HCT116 (cell line): Measurements from ENCODE around the gene SMARCA5. TPM values are rescaled to one million over a fixed set of nuclear protein-coding genes. Genes with fewer than 3 reads are reported as not detected.

Experiments used
- ATAC-seq: fragments of 200-7000 bp; cut with Tn5 transposase; 2 replicates; pipeline ENCODE4 v1.9.1; 2020; ENCODE audit warnings: mild to moderate bottlenecking, moderate library complexity
- BruUV-seq: library from RNA; stranded (reverse); fragments of 400-500 nt; replicated peaks from 2 replicates; lab custom pipeline; 2021; lab: Mats Ljungman, UMichigan
- CTCF ChIA-PET: fragments of 300-600 bp; sonication (Branson Sonifier 250); formaldehyde crosslinking; loops from one replicate; lab custom pipeline; 2021; ENCODE audit warnings: antibody characterized with exemption; lab: Charles Lee
- POLR2A ChIA-PET: fragments of 300-600, 350-600 bp; sonication (Branson Sonifier 250); formaldehyde crosslinking; loops from one replicate; lab custom pipeline; 2021; ENCODE audit warnings: antibody characterized with exemption; lab: Charles Lee
- RAD21 ChIA-PET, 2 experiments: fragments of 300-600 bp; sonication (Branson Sonifier 250); formaldehyde crosslinking; loops; one replicate each; lab custom pipeline; 2023; ENCODE audit warnings: low total read pairs in 2 of 2; ENCODE audit not compliant: uncharacterized antibody in 2 of 2, unreplicated experiment in 2 of 2, low non-redundant PET in 1 of 2; lab: Charles Lee
- DNase-seq: peaks from one replicate; pipeline ENCODE4 v3.0.0-alpha.2; 2010; ENCODE audit warnings: low read depth, low spot score
- H2AFZ ChIP-seq: fragments of 200-600 bp; shearing (Covaris generic), sonication (generic); 2 replicates; pipeline ENCODE4 v1.6.1; 2017; ENCODE audit warnings: low read depth, mixed run types, mixed read lengths, antibody characterized with exemption, low read length; ENCODE audit not compliant: poor library complexity, severe bottlenecking
- H3K27ac ChIP-seq: 2 replicates; pipeline ENCODE4 v1.5.1; 2012; ENCODE audit warnings: low read depth, low read length
- H3K27me3 ChIP-seq: fragments of 200-600 bp; sonication (generic); 2 replicates; pipeline ENCODE4 v1.6.1; 2016; ENCODE audit warnings: mixed run types, low read length, mixed read lengths; ENCODE audit not compliant: insufficient read depth
- H3K36me3 ChIP-seq, 2 experiments: fragments of 200-500 bp in 1 of 2; fragments of 200-600 bp in 1 of 2; sonication (Bioruptor generic) in 1 of 2; sonication (generic) in 1 of 2; 2 replicates each; pipeline versions ENCODE4 v1.5.1 to v1.6.1; 2014 to 2016; ENCODE audit warnings: low read length in 2 of 2, inconsistent platforms in 1 of 2, mixed read lengths in 1 of 2, mixed run types in 1 of 2; ENCODE audit not compliant: insufficient read depth in 2 of 2, control insufficient read depth in 1 of 2
- H3K4me1 ChIP-seq, 2 experiments: fragments of 200-600 bp in 1 of 2; sonication (generic) in 1 of 2; 2 replicates each; pipeline versions ENCODE4 v1.5.1 to v1.6.1; 2012 to 2017; ENCODE audit warnings: low read length in 2 of 2, inconsistent platforms in 1 of 2, mild to moderate bottlenecking in 1 of 2, mixed read lengths in 1 of 2, mixed run types in 1 of 2, moderate library complexity in 1 of 2; ENCODE audit not compliant: insufficient read depth in 2 of 2, control insufficient read depth in 1 of 2
- H3K4me2 ChIP-seq: fragments of 200-600 bp; sonication (generic); 2 replicates; pipeline ENCODE4 v1.6.1; 2017; ENCODE audit warnings: mixed run types, low read length, mixed read lengths
- H3K4me3 ChIP-seq, 2 experiments: fragments of 200-600 bp in 1 of 2; sonication (generic) in 1 of 2; replicated peaks in 1 of 2; 2 replicates each; pipeline ENCODE4 v1.5.1; 2011 to 2016; ENCODE audit warnings: low read length in 2 of 2, control low read depth in 1 of 2, low read depth in 1 of 2, mild to moderate bottlenecking in 1 of 2, mixed read lengths in 1 of 2, mixed run types in 1 of 2
- H3K79me2 ChIP-seq: fragments of 200-600 bp; sonication (generic); 2 replicates; pipeline ENCODE4 v1.6.1; 2017; ENCODE audit warnings: mild to moderate bottlenecking, mixed run types, low read length, moderate library complexity, mixed read lengths; ENCODE audit not compliant: insufficient read depth
- H3K9ac ChIP-seq: fragments of 200-600 bp; sonication (generic); 2 replicates; pipeline ENCODE4 v1.6.1; 2016; ENCODE audit warnings: low read length, mixed read lengths
- H3K9me2 ChIP-seq: fragments of 200-600 bp; sonication (generic), shearing (Covaris generic); 2 replicates; pipeline ENCODE4 v1.6.1; 2017; ENCODE audit warnings: mixed run types, mild to moderate bottlenecking, moderate library complexity; ENCODE audit not compliant: insufficient read depth
- H3K9me3 ChIP-seq, 2 experiments: fragments of 200-500 bp in 1 of 2; fragments of 200-600 bp in 1 of 2; sonication (Bioruptor generic) in 1 of 2; sonication (generic) in 1 of 2; 2 replicates each; pipeline ENCODE4 v1.6.1; 2014 to 2017; ENCODE audit warnings: low read length in 2 of 2, mixed read lengths in 2 of 2, inconsistent platforms in 1 of 2, low read depth in 1 of 2, mild to moderate bottlenecking in 1 of 2, mixed run types in 1 of 2, moderate library complexity in 1 of 2; ENCODE audit not compliant: control insufficient read depth in 1 of 2, insufficient read depth in 1 of 2
- H4K20me1 ChIP-seq: fragments of 200-600 bp; sonication (generic), shearing (Covaris generic); 2 replicates; pipeline ENCODE4 v1.6.1; 2017; ENCODE audit warnings: mixed run types, mild to moderate bottlenecking, moderate library complexity; ENCODE audit not compliant: insufficient read depth
- CBX3 ChIP-seq: IDR thresholded peaks from 2 replicates; pipeline ENCODE4 v1.6.1; 2012; ENCODE audit warnings: low read depth
- EGR1 ChIP-seq: IDR thresholded peaks from 2 replicates; pipeline ENCODE4 v1.6.1; 2012; ENCODE audit warnings: low read depth
- EZH2 ChIP-seq: fragments of 200-600 bp; sonication (generic); IDR thresholded peaks from 2 replicates; pipeline ENCODE4 v1.6.1; 2017; ENCODE audit warnings: antibody characterized with exemption, mixed run types
- EZH2phosphoT487 ChIP-seq: fragments of 200-600 bp; IDR thresholded peaks from 2 replicates; pipeline ENCODE4 v1.6.1; 2018; ENCODE audit warnings: antibody characterized with exemption, borderline replicate concordance
- FOSL1 ChIP-seq: IDR thresholded peaks from 2 replicates; pipeline ENCODE4 v1.6.1; 2012; ENCODE audit warnings: low read depth
- JUND ChIP-seq: IDR thresholded peaks from 2 replicates; pipeline ENCODE4 v1.6.1; 2012
- RAD21 ChIP-seq: IDR thresholded peaks from 2 replicates; pipeline ENCODE4 v1.6.1; 2012; ENCODE audit warnings: low read depth, mild to moderate bottlenecking
- SIN3A ChIP-seq: IDR thresholded peaks from 2 replicates; pipeline ENCODE4 v1.6.1; 2012; ENCODE audit warnings: low read depth
- SP1 ChIP-seq: IDR thresholded peaks from 2 replicates; pipeline ENCODE4 v1.6.1; 2012; ENCODE audit warnings: low read depth
- SRF ChIP-seq: IDR thresholded peaks from 2 replicates; pipeline ENCODE4 v1.6.1; 2012; ENCODE audit warnings: low read depth
- TCF7L2 ChIP-seq: IDR thresholded peaks from 2 replicates; pipeline ENCODE4 v1.7.0; 2011; ENCODE audit warnings: borderline replicate concordance, inconsistent platforms; ENCODE audit not compliant: insufficient read depth, insufficient read length; ENCODE audit errors: extremely low read depth
- ZFX ChIP-seq: fragments of 450-650 bp; IDR thresholded peaks from 2 replicates; pipeline ENCODE4 v1.6.1; 2017
- ZNF274 ChIP-seq: fragments of 200-500 bp; sonication (Bioruptor generic); IDR thresholded peaks from 2 replicates; pipeline ENCODE4 v1.6.1; 2014; ENCODE audit warnings: mild to moderate bottlenecking, low read depth, low read length, inconsistent platforms
- intact Hi-C: fragments of 100-400 bp; cut with micrococcal nuclease; formaldehyde crosslinking; loops from 2 replicates; pipeline ENCODE4 v1.10.0; 2022
- total RNA-seq: library from RNA; stranded (reverse); gene quantifications from one replicate; pipeline ENCODE4 v1.2.1, GENCODE V29; 2021; ENCODE audit not compliant: unreplicated experiment
- TF ChIP-seq, protein P1 (sequence below): IDR thresholded peaks from 2 replicates; pipeline ENCODE4 v1.6.1; 2012
- TF ChIP-seq, protein P2 (sequence below): IDR thresholded peaks from 2 replicates; pipeline ENCODE4 v1.6.1; 2011; ENCODE audit warnings: mild to moderate bottlenecking, low read length, moderate library complexity; ENCODE audit not compliant: insufficient replicate concordance; ENCODE audit errors: extremely low read depth
- TF ChIP-seq, protein P3 (sequence below): IDR thresholded peaks from 2 replicates; pipeline ENCODE4 v1.6.1; 2012
- TF ChIP-seq, protein P4 (sequence below), 3 experiments: fragments of 200-600 bp in 1 of 3; sonication (generic) in 1 of 3; IDR thresholded peaks in 2 of 3; conservative IDR thresholded peaks in 1 of 3; 2 replicates each; pipeline ENCODE4 v1.5.1; 2012 to 2017; ENCODE audit warnings: low read depth in 2 of 3, low read length in 2 of 3, antibody characterized with exemption in 1 of 3, borderline replicate concordance in 1 of 3, control low read depth in 1 of 3, mild to moderate bottlenecking in 1 of 3, mixed read lengths in 1 of 3, mixed run types in 1 of 3, moderate library complexity in 1 of 3; ENCODE audit not compliant: insufficient read depth in 1 of 3

Gene SMARCA5
- total RNA-seq, 1 experiment from 2014 or later = 61.2 TPM

DNA sequence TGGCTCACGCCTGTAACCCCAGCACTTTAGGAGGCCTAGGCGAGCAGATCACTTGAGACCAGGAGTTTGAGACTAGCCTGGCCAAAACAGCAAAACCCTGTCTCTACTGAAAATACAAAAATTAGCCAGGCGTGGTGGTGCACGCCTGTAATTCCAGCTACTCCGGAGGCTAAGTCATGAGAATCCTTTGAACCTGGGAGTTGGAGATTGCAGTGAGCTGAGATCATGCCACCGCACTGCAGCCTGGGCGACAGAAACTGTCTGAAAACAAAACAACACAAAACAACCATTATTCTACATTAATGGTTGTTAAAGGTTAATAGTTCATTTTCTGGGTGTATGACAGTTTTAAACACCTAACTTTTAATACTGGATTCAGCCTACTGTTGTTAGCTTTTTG is 1.6 kb upstream of the SMARCA5 start:
- H3K36me3 ChIP-seq = no peaks in the 10 kb centered on the region
- intact Hi-C loops = no loop called here
- POLR2A ChIA-PET = no interaction called here
- TF ChIP-seq SP1 (no peak), FOSL1 (no peak), JUND (no peak), ZFX (no peak), RAD21 (no peak), ZNF274 (no peak), SRF (no peak), EZH2phosphoT487 (no peak), EZH2 (no peak), TCF7L2 (no peak), CBX3 (no peak), EGR1 (no peak), SIN3A (no peak)
- TF ChIP-seq, protein P1, sequence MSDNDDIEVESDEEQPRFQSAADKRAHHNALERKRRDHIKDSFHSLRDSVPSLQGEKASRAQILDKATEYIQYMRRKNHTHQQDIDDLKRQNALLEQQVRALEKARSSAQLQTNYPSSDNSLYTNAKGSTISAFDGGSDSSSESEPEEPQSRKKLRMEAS = no peak
- TF ChIP-seq, protein P2, sequence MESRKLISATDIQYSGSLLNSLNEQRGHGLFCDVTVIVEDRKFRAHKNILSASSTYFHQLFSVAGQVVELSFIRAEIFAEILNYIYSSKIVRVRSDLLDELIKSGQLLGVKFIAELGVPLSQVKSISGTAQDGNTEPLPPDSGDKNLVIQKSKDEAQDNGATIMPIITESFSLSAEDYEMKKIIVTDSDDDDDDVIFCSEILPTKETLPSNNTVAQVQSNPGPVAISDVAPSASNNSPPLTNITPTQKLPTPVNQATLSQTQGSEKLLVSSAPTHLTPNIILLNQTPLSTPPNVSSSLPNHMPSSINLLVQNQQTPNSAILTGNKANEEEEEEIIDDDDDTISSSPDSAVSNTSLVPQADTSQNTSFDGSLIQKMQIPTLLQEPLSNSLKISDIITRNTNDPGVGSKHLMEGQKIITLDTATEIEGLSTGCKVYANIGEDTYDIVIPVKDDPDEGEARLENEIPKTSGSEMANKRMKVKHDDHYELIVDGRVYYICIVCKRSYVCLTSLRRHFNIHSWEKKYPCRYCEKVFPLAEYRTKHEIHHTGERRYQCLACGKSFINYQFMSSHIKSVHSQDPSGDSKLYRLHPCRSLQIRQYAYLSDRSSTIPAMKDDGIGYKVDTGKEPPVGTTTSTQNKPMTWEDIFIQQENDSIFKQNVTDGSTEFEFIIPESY = no peak
- TF ChIP-seq, protein P3, sequence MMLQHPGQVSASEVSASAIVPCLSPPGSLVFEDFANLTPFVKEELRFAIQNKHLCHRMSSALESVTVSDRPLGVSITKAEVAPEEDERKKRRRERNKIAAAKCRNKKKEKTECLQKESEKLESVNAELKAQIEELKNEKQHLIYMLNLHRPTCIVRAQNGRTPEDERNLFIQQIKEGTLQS = no peak
- TF ChIP-seq, protein P4, sequence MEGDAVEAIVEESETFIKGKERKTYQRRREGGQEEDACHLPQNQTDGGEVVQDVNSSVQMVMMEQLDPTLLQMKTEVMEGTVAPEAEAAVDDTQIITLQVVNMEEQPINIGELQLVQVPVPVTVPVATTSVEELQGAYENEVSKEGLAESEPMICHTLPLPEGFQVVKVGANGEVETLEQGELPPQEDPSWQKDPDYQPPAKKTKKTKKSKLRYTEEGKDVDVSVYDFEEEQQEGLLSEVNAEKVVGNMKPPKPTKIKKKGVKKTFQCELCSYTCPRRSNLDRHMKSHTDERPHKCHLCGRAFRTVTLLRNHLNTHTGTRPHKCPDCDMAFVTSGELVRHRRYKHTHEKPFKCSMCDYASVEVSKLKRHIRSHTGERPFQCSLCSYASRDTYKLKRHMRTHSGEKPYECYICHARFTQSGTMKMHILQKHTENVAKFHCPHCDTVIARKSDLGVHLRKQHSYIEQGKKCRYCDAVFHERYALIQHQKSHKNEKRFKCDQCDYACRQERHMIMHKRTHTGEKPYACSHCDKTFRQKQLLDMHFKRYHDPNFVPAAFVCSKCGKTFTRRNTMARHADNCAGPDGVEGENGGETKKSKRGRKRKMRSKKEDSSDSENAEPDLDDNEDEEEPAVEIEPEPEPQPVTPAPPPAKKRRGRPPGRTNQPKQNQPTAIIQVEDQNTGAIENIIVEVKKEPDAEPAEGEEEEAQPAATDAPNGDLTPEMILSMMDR (IDR thresholded peaks at IDR 0.05 in 2 of 3, conservative IDR thresholded peaks at IDR 0.05 in 1 of 3; ENCODE audit: borderline replicate concordance in 1 of 3, insufficient read depth in 1 of 3, low read depth in 2 of 3, low read length in 2 of 3) = no peak
- TF ChIP-seq, all 23 proteins: peak for 0
- peak overlapping the region; percentile 72 for H2AFZ ChIP-seq
- H3K9me3 ChIP-seq = no peaks in the 10 kb centered on the region
- peaks cover 34% of the 10 kb centered on the region for H3K79me2 ChIP-seq
- DNase-seq = no peak
- ChIA-PET RAD21 (no interaction called here), CTCF (no interaction called here)
- no peak for ATAC-seq
- H3K9me2 ChIP-seq = no peaks in the 10 kb centered on the region
- BruUV-seq = no TSS peak
- no peak overlapping the region for H3K4me3 ChIP-seq
- peak overlapping the region; percentile 79; the same call in 1 of the 2 replicates for H3K4me2 ChIP-seq
- peaks cover 3 to 16% of the 10 kb centered on the region in 2 experiments; a peak in 3 of 4 replicates for H3K4me1 ChIP-seq
- H3K9ac ChIP-seq = no peak overlapping the region
- H3K27ac ChIP-seq = no peak overlapping the region
- H3K27me3 ChIP-seq = no peaks in the 10 kb centered on the region
- H4K20me1 ChIP-seq = 0 out of 2 replicates have a peak, but pooled peaks cover 7% of the 10 kb centered on the region
